Skin of body (tissue), 2 donors: ENCODE measurements around the gene HIVEP3. TPM values are rescaled to one million over a fixed set of nuclear protein-coding genes. Genes with fewer than 3 reads are reported as not detected.
A peak's percentile ranks its signal among the peaks of the same experiment; 100 is the strongest.

Experiments used
- DNase-seq: peaks from one replicate; lab custom pipeline; 2025; lab: John Stamatoyannopoulos, UW
- total RNA-seq: library from RNA; depleted of rRNA; stranded (reverse); fragments of >200 nt; gene quantifications from one replicate; pipeline ENCODE4 v1.2.3, GENCODE V29; 2014

HIVEP3 gene
- total RNA-seq, 1 donor from 2014 or later = 3.3 TPM

GRCh38 chr1:41476807-41477361, 441.8 kb downstream of the HIVEP3 start:
- peak; percentile 5 for DNase-seq

DNA sequence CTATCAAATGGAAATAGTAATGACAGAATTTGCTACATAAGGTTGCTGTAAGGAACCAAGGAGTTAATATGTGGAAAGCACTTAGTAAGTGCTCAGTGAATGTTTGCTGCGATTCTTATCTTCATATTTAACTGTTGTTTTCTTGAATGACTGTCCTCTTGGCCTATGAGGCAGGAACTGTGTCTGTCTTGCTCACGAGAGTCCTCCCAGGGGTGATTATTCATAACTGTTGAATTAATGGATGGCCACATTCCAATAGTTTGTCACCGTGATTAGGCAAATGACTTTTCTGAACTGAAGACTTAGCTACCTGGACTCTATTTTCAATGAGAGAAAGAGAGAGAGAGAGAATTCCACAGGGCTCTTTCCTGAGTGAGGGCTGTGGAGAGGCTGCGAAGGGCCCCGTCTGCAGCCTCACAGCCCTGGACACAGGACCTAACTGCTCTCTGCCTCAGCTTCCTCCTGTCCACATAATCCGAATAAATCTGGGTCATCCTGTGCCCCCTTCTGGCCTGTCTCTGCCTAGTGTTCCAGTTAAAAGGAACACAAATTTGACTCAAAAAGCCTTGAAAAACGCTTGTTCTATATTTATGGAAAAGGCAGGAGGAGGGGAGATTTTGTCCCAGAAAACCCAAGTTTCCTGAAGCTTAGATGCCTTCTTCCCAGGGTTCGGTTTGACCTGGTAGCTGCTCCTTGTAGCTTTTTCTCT, 442.7 kb downstream of the HIVEP3 start:
- no peak for DNase-seq

DNA sequence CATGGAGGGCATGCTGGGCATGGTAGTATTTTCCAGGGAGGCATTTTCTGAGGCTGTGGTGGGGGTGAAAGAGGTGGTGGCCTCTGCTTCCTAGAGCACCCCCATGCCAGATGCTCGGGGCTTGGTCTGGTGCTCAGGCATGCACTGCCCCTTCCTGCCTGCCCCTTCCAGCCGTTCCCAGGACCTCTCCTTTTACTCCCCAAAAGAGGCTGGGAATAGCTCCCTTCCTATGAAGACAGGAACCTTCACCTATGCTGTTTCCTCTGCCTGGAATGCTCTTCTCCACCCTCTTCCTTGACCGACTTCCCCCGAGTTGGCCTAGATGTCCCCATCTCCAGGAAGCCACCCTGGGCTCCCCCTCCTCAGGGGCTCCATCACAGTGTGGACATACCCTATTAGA, 443.4 kb downstream of the HIVEP3 start:
- no peak for DNase-seq

DNA sequence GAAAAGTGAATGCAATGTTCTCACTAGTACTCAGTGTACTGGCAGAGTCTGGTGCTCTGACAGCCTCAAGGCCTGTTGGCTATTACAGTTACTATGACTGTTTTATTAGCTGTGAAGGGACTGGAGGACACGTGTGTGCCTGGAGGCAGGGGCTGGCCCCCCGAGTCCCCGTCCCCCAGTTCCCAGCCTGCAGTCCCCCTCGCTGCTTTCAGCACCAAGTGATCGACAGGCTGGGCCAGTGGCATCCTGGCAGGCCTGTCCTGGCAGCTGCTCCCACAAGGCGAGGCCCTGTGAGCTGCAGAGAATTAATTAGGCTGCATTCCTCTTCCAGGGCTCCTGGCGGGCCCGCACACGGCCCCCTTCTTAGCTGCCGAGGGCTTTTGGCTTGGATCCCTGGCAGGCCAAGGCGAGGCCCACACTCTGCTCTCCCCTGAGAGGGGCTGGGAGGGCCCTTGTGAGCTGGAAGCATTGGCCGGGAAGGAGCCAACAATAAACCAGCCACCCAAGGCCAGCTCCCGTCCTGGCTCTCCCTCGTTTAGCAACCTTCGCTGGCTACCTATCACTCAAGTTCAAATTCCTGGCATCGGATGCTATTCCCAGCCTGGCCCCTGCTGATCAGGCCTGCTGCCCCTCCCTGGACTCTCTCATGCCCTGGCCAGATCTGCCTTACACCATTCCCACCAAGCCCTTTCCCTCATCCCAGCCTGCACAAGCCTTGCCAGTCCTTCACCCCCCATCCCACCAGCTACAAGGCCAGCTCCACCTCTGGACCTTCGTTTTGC, 444.0 kb downstream of the HIVEP3 start:
- peak; percentile 76 for DNase-seq

- no peak for DNase-seq
Observed at GRCh38 chr1:41473738-41474362, 444.9 kb downstream of the HIVEP3 start.

GRCh38 chr1:41471658-41472057, 447.1 kb downstream of the HIVEP3 start:
- no peak for DNase-seq

- no peak for DNase-seq
Observed at GRCh38 chr1:41469706-41470105, 449.0 kb downstream of the HIVEP3 start.

GRCh38 chr1:41468122-41468762, 450.5 kb downstream of the HIVEP3 start:
- no peak for DNase-seq

GRCh38 chr1:41467673-41468072, 451.0 kb downstream of the HIVEP3 start:
- DNase-seq = no peak

DNA sequence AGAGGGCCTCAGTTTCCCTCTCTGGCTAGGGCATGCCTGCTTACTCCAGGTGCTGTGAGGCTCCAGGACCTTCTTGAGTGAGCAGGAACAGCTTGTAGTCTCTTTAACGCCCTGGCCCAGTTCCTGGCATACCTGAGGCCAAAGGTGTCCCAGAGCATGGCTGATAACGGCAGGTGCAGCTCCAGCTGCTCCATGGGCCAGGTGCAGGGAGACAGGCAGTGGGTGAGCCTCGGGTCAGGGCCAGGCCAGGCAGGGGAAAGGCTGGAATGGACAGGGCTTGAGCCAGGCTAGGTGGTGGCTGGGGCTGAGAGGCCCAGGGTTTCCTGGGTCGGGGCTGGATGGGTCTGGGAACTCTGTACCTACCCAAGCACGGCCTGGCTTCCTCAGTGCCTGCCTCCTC, 452.6 kb downstream of the HIVEP3 start:
- DNase-seq = no peak

DNA sequence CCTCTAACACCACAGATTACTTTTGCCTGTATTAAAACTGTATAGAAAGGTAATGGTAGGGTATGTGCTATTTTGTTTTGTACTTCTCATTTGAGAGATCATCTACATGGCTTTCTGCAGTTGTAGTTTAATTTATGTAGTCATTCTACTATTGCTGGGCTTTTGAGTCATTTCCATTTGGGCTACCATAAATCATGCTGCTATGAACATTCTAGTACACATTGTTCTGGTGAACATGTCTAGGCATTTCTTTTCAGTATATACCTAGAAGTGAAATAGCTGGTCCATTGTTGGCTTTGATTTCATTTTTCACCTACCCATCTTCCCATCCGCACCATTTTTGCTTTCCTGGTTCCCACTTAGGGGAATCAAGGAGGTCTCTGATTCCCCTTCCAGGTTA, 453.0 kb downstream of the HIVEP3 start:
- no peak for DNase-seq

DNA sequence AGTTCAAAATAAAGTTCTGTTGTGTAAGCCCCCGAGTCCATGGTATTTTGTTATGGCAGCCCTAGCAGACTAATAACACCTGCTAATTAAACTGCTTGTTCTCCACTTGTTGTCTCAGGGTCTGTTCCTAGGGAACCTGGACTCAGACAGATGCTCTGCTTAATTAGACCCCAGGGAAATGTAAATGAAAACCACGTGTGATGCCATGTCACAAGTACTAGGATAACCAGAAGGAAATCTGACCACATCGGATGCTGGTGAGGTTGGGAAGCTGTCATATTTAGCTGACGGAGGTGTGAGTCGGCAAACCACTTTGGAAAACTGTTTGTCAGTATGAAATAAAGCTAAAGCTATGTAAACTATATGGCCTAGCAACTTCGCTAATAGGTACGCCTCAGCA, 453.8 kb downstream of the HIVEP3 start:
- DNase-seq = no peak

- no peak for DNase-seq
Observed at GRCh38 chr1:41463516-41463915, 455.2 kb downstream of the HIVEP3 start.

- DNase-seq = no peak
Observed at GRCh38 chr1:41462680-41463004, 456.1 kb downstream of the HIVEP3 start.

GRCh38 chr1:41461790-41462679, 456.7 kb downstream of the HIVEP3 start:
- DNase-seq = no peak

- no peak for DNase-seq
Observed at GRCh38 chr1:41456847-41457540, 461.7 kb downstream of the HIVEP3 start.
